GM12878 (cell line): ENCODE measurements around the gene ZMYND12. TPM values are rescaled to one million over a fixed set of nuclear protein-coding genes. Genes with fewer than 3 reads are reported as not detected.
A peak's percentile ranks its signal among the peaks of the same experiment; 100 is the strongest.

Source experiments
- ATAC-seq: fragments of 200-7000 bp; cut with Tn5 transposase; 3 replicates; pipeline ENCODE4 v1.9.1; 2020; ENCODE audit warnings: mild to moderate bottlenecking, moderate library complexity
- BruUV-seq: library from RNA; stranded (reverse); fragments of 400-500 nt; replicated peaks from 2 replicates; lab custom pipeline; 2021; lab: Mats Ljungman, UMichigan
- CTCF ChIA-PET: fragments of 300-600 bp; sonication (Branson Sonifier 250); formaldehyde crosslinking; extraction: SDS; loops from one replicate; lab custom pipeline; 2021; ENCODE audit warnings: inconsistent platforms; lab: Yijun Ruan, JAX
- POLR2A ChIA-PET: fragments of 350-600 bp; formaldehyde crosslinking; extraction: SDS; loops from one replicate; lab custom pipeline; 2021; ENCODE audit warnings: inconsistent platforms; lab: Charles Lee
- RAD21 ChIA-PET: fragments of 300-600 bp; sonication (Branson Sonifier 250); formaldehyde crosslinking; loops from one replicate; lab custom pipeline; 2023; ENCODE audit warnings: antibody characterized with exemption; ENCODE audit not compliant: unreplicated experiment; lab: Charles Lee
- SMC1A ChIA-PET: fragments of 300-600 bp; sonication (Branson Sonifier 250); formaldehyde crosslinking; loops from one replicate; lab custom pipeline; 2023; ENCODE audit not compliant: unreplicated experiment, uncharacterized antibody; lab: Charles Lee
- DNase-seq: peaks from one replicate; pipeline ENCODE4 v3.0.0-alpha.2; 2011; ENCODE audit warnings: low read depth, low spot score
- FAIRE-seq: peaks from 3 replicates; lab custom pipeline; 2011; peaks lifted over from hg19 to GRCh38; lab: Jason Lieb, UNC
- H2AFZ ChIP-seq: 2 replicates; pipeline ENCODE4 v1.6.0; 2011; ENCODE audit warnings: low read depth, low read length, control low read depth; ENCODE audit not compliant: control insufficient read depth
- H3K27ac ChIP-seq: 2 replicates; pipeline ENCODE4 v1.5.1; 2011; ENCODE audit warnings: control low read depth; ENCODE audit not compliant: control insufficient read depth, insufficient read depth
- H3K27me3 ChIP-seq, 2 experiments: replicated peaks in 1 of 2; 2 replicates each; pipeline versions ENCODE4 v1.6.0 to v1.6.1; 2011; ENCODE audit warnings: low read length in 1 of 2; ENCODE audit not compliant: control insufficient read depth in 2 of 2, insufficient read depth in 2 of 2
- H3K36me3 ChIP-seq, 2 experiments: 2 replicates each; pipeline ENCODE4 v1.5.1; 2011; ENCODE audit warnings: low read length in 1 of 2; ENCODE audit not compliant: control insufficient read depth in 2 of 2, insufficient read depth in 2 of 2
- H3K4me1 ChIP-seq: 2 replicates; pipeline ENCODE4 v1.6.1; 2011; ENCODE audit warnings: mild to moderate bottlenecking, low read length, moderate library complexity, mixed read lengths; ENCODE audit not compliant: control insufficient read depth, insufficient read depth
- H3K4me2 ChIP-seq: 2 replicates; pipeline ENCODE4 v1.6.0; 2011; ENCODE audit warnings: control low read depth; ENCODE audit not compliant: control insufficient read depth, insufficient read depth
- H3K4me3 ChIP-seq: fragments of 200-600 bp; sonication (generic); 2 replicates; pipeline ENCODE4 v1.5.1; 2016
- H3K79me2 ChIP-seq: 2 replicates; pipeline ENCODE4 v1.6.0; 2011; ENCODE audit warnings: low read length; ENCODE audit not compliant: control insufficient read depth, insufficient read depth
- H3K9ac ChIP-seq: 2 replicates; pipeline ENCODE4 v1.8.0; 2011; ENCODE audit warnings: low read length, control low read depth, mixed read lengths; ENCODE audit not compliant: control insufficient read depth, insufficient read depth
- H3K9me3 ChIP-seq: replicated peaks from 3 replicates; pipeline ENCODE4 v1.5.1; 2011; ENCODE audit warnings: mild to moderate bottlenecking, low read length; ENCODE audit not compliant: control insufficient read depth, insufficient read depth
- H4K20me1 ChIP-seq: 2 replicates; pipeline ENCODE4 v1.6.0; 2011; ENCODE audit not compliant: control insufficient read depth, insufficient read depth
- ASH2L ChIP-seq: fragments of 300-600, 200-600 bp; sonication (generic); IDR thresholded peaks from 2 replicates; pipeline ENCODE4 v1.6.1; 2017; ENCODE audit warnings: low read depth, mild to moderate bottlenecking, borderline replicate concordance
- ETV6 ChIP-seq, 2 experiments: fragments of 450-650 bp in 1 of 2; IDR thresholded peaks in 1 of 2; conservative IDR thresholded peaks in 1 of 2; 2 replicates each; pipeline ENCODE4 v1.6.1; 2014; ENCODE audit warnings: antibody characterized with exemption in 1 of 2, borderline replicate concordance in 1 of 2, low read depth in 1 of 2, mild to moderate bottlenecking in 1 of 2, moderate library complexity in 1 of 2
- HDAC2 ChIP-seq: fragments of 200-600 bp; sonication (generic); IDR thresholded peaks from 2 replicates; pipeline ENCODE4 v1.6.1; 2017
- IKZF1 ChIP-seq: fragments of 450-650 bp; conservative IDR thresholded peaks from 2 replicates; pipeline ENCODE4 v1.6.1; 2017; ENCODE audit warnings: antibody characterized with exemption, mild to moderate bottlenecking
- PML ChIP-seq: IDR thresholded peaks from 2 replicates; pipeline ENCODE4 v1.6.1; 2012; ENCODE audit warnings: low read length, inconsistent platforms
- SMAD1 ChIP-seq: fragments of 450-650 bp; IDR thresholded peaks from 2 replicates; pipeline ENCODE4 v1.6.1; 2018; ENCODE audit warnings: mild to moderate bottlenecking, low read depth; ENCODE audit not compliant: partially characterized antibody
- WGBS: methylation state at CpG from one replicate; pipeline ENCODE4 v1.1.6; 2016; ENCODE audit warnings: low lambda C conversion rate; ENCODE audit not compliant: insufficient replicate concordance, insufficient coverage; ENCODE audit errors: missing lambda C conversion rate; 5-methylcytosine and 5-hydroxymethylcytosine counted together
- in situ Hi-C: fragments of 300-500 bp; cut with MboI; formaldehyde crosslinking; loops from 9 replicates; pipeline ENCODE4 v1.14.3; 2018; ENCODE audit warnings: mixed read lengths
- intact Hi-C: fragments of 100-400 bp; cut with micrococcal nuclease; formaldehyde crosslinking; loops from one replicate; pipeline ENCODE4 v1.14.2; 2022; ENCODE audit not compliant: unreplicated experiment
- polyA plus RNA-seq, 11 experiments: library from polyadenylated mRNA; depleted of rRNA in 4 of 11; unstranded in 6 of 11; stranded (reverse) in 5 of 11; fragments of >200 nt; fragmentation: Nextera tagmentation in 4 of 11; fragmentation: Illumina TruSeq in 1 of 11; extraction: Ambion mirVana in 4 of 11; extraction: Trizol in 1 of 11; gene quantifications; 1 replicate in 1 of 11; 2 replicates in 10 of 11; pipeline versions ENCODE4 v1.2.1 to v1.2.3, GENCODE V29; 2011 to 2016; ENCODE audit warnings: inconsistent platforms in 2 of 11, missing spikeins in 2 of 11, low read depth in 1 of 11
- total RNA-seq, 4 experiments: library from RNA; depleted of rRNA in 3 of 4; stranded (reverse); fragments of >200 nt in 3 of 4; fragmentation: Illumina TruSeq in 1 of 4; extraction: Trizol in 1 of 4; gene quantifications; 2 replicates each; pipeline versions ENCODE4 v1.2.1 to v1.2.3, GENCODE V29; 2013 to 2021
- TF ChIP-seq, protein P1 (sequence below): fragments of 450-650 bp; formaldehyde crosslinking; IDR thresholded peaks from 2 replicates; pipeline ENCODE4 v1.4.0; 2020; ENCODE audit warnings: mild to moderate bottlenecking, moderate library complexity
- TF ChIP-seq, protein P2 (sequence below): IDR thresholded peaks from 2 replicates; pipeline ENCODE4 v1.6.1; 2012; ENCODE audit warnings: mild to moderate bottlenecking, low read depth, low read length

Gene ZMYND12
- total and polyA plus RNA-seq, 10 of the 15 experiments (the other 5 are each of a cell fraction or from before 2014, with no cell fraction given): 0.26 to 1.4 (median 0.67) TPM

DNA sequence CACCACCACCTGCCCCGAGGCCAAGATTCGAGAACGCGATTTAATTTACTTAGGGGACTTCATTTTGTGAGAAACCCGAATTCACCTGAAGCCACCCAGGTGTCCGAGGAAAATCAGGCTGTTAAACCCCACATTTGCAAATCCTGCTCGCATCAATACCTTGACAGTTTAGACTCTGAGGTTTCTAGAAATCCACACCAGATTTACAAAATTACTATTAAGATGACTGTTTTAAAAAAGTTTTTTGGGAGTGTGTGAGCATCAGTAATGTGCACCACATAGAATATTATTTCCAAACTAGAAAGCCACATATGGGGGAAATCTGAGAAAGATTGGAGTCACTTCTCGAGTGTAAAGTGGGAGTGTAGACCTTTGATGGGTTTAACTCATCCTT lies 74.5 kb downstream of the ZMYND12 start:
- DNase-seq (no peak), FAIRE-seq (no peak), ATAC-seq (no peak)
- intact Hi-C loops: no loop called here
- H3K27me3 ChIP-seq: peaks cover 3 to 6% of the 10 kb centered on the region in 2 experiments; a peak in 2 of 4 replicates
- no peaks in the 10 kb centered on the region for H4K20me1 ChIP-seq
- SMC1A ChIA-PET: no interaction called here
- no TSS peak for BruUV-seq
- WGBS: 1% methylated on average over 8 of the region's 8 CpGs
- H3K36me3 ChIP-seq: no peaks in the 10 kb centered on the region
- H3K9ac ChIP-seq: peak overlapping the region; percentile 28; the same call in 1 of the 2 replicates
- H3K79me2 ChIP-seq: no peaks in the 10 kb centered on the region
- no peak for TF ChIP-seq ASH2L
- no peak for TF ChIP-seq ETV6 (conservative IDR thresholded peaks at IDR 0.05 in 1 of 2, IDR thresholded peaks at IDR 0.05 in 1 of 2; ENCODE audit: borderline replicate concordance in 1 of 2, low read depth in 1 of 2)
- in situ Hi-C loops: no loop called here
- RAD21 ChIA-PET: no interaction called here
- CTCF ChIA-PET: no interaction called here
- H3K9me3 ChIP-seq: no peaks in the 10 kb centered on the region
- H3K4me3 ChIP-seq: peak overlapping the region; percentile 72
- peak overlapping the region; percentile 95 for H3K4me2 ChIP-seq
- H2AFZ ChIP-seq: peak overlapping the region; percentile 79
- H3K27ac ChIP-seq: no peak overlapping the region
- no peaks in the 10 kb centered on the region for H3K4me1 ChIP-seq
- POLR2A ChIA-PET: interaction anchor here (0.5 kb wide), 1 partner anchor 118 kb away, joined by 3 read pairs; no protein-coding TSS in a partner anchor

DNA sequence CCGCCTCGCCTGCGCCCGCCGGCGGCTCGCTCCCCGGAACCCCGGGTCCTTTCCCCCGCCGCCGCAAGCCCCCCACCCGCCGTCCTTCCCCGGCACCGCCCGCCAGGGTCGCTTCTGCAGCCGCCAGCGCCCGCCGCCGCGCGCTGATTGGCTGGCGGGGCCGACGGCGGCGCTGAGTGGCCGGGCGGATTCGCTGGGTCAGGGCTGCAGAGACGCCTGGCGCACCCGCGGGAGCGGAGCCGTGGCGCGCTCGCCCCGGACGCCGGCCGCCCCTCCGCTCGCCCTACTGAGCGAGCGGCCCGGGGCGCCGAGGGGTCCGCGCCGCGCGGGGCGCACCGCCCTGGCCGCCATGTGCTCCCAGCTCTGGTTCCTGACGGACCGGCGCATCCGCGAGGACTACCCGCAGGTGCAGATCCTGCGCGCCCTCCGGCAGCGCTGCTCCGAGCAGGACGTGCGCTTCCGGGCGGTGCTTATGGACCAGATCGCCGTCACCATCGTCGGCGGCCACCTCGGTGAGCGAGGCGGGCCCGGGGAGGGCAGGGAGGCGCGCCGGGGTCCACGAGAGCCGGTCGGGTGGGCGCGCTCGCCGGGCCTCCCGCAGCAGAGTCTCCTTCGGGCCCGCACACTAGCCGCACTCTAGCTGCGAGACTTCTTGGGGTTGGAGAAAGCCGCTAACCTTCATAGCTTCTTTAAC lies 75.1 kb downstream of the ZMYND12 start, which contains the start of gene RIMKLA:
Gene RIMKLA (plus strand): TSS at position 207 of the 694 bp plus-strand sequence. CDS start 143 bp downstream, at position 350.
- BruUV-seq: no TSS peak
- in situ Hi-C loops: no loop called here
- POLR2A ChIA-PET: interaction anchor here (0.5 kb wide), 1 partner anchor 117 kb away, joined by 3 read pairs; no protein-coding TSS in a partner anchor
- intact Hi-C loops: no loop called here
- FAIRE-seq: no peak
- CTCF ChIA-PET: no interaction called here
- Histone ChIP-seq H3K79me2 (no peaks in the 10 kb centered on the region), H4K20me1 (no peaks in the 10 kb centered on the region), H3K27ac (no peak within 1 kb of the TSS), H2AFZ (peak within 1 kb of the TSS; percentile 79), H3K36me3 (no peaks in the 10 kb centered on the region), H3K9ac (peak within 1 kb of the TSS; percentile 28; the same call in 1 of the 2 replicates), H3K27me3 (peaks cover 3 to 6% of the 10 kb centered on the region in 2 experiments; a peak in 2 of 4 replicates), H3K4me2 (peak within 1 kb of the TSS; percentile 95), H3K4me1 (no peaks in the 10 kb centered on the region), H3K9me3 (no peaks in the 10 kb centered on the region), H3K4me3 (peak within 1 kb of the TSS; percentile 72)
- WGBS: 3% methylated on average over 65 of the region's 101 CpGs
- DNase-seq: no peak
- RAD21 ChIA-PET: no interaction called here
- peak; percentile 73 for ATAC-seq
- SMC1A ChIA-PET: no interaction called here
- TF ChIP-seq, protein P1, sequence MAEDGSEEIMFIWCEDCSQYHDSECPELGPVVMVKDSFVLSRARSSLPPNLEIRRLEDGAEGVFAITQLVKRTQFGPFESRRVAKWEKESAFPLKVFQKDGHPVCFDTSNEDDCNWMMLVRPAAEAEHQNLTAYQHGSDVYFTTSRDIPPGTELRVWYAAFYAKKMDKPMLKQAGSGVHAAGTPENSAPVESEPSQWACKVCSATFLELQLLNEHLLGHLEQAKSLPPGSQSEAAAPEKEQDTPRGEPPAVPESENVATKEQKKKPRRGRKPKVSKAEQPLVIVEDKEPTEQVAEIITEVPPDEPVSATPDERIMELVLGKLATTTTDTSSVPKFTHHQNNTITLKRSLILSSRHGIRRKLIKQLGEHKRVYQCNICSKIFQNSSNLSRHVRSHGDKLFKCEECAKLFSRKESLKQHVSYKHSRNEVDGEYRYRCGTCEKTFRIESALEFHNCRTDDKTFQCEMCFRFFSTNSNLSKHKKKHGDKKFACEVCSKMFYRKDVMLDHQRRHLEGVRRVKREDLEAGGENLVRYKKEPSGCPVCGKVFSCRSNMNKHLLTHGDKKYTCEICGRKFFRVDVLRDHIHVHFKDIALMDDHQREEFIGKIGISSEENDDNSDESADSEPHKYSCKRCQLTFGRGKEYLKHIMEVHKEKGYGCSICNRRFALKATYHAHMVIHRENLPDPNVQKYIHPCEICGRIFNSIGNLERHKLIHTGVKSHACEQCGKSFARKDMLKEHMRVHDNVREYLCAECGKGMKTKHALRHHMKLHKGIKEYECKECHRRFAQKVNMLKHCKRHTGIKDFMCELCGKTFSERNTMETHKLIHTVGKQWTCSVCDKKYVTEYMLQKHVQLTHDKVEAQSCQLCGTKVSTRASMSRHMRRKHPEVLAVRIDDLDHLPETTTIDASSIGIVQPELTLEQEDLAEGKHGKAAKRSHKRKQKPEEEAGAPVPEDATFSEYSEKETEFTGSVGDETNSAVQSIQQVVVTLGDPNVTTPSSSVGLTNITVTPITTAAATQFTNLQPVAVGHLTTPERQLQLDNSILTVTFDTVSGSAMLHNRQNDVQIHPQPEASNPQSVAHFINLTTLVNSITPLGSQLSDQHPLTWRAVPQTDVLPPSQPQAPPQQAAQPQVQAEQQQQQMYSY (CRISPR knock-in tag): no peak
- TF ChIP-seq, protein P2, sequence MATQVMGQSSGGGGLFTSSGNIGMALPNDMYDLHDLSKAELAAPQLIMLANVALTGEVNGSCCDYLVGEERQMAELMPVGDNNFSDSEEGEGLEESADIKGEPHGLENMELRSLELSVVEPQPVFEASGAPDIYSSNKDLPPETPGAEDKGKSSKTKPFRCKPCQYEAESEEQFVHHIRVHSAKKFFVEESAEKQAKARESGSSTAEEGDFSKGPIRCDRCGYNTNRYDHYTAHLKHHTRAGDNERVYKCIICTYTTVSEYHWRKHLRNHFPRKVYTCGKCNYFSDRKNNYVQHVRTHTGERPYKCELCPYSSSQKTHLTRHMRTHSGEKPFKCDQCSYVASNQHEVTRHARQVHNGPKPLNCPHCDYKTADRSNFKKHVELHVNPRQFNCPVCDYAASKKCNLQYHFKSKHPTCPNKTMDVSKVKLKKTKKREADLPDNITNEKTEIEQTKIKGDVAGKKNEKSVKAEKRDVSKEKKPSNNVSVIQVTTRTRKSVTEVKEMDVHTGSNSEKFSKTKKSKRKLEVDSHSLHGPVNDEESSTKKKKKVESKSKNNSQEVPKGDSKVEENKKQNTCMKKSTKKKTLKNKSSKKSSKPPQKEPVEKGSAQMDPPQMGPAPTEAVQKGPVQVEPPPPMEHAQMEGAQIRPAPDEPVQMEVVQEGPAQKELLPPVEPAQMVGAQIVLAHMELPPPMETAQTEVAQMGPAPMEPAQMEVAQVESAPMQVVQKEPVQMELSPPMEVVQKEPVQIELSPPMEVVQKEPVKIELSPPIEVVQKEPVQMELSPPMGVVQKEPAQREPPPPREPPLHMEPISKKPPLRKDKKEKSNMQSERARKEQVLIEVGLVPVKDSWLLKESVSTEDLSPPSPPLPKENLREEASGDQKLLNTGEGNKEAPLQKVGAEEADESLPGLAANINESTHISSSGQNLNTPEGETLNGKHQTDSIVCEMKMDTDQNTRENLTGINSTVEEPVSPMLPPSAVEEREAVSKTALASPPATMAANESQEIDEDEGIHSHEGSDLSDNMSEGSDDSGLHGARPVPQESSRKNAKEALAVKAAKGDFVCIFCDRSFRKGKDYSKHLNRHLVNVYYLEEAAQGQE: no peak
- TF ChIP-seq PML: no peak
- no peak for TF ChIP-seq SMAD1
- TF ChIP-seq HDAC2: no peak
- peak; percentile 40; the same call in 1 of the 2 replicates for TF ChIP-seq IKZF1
